B cell (primary cell): Measurements from ENCODE around the gene GRID1. TPM values are rescaled to one million over a fixed set of nuclear protein-coding genes. Genes with fewer than 3 reads are reported as not detected.

Experiments
- ATAC-seq: fragments of 200-7000 bp; cut with Tn5 transposase; one replicate; pipeline ENCODE4 v1.10.0; 2021; ENCODE audit warnings: low read depth, mild to moderate bottlenecking, moderate number of reproducible peaks, moderate library complexity
- CTCF ChIA-PET: fragments of 350-600 bp; sonication (Branson Sonifier 250); formaldehyde crosslinking; loops from one replicate; lab custom pipeline; 2021; ENCODE audit warnings: antibody characterized with exemption, inconsistent platforms; lab: Charles Lee
- POLR2A ChIA-PET: fragments of 350-600 bp; sonication (Branson Sonifier 250); formaldehyde crosslinking; loops from one replicate; lab custom pipeline; 2021; ENCODE audit warnings: antibody characterized with exemption; lab: Charles Lee
- DNase-seq: peaks from one replicate; pipeline ENCODE4 v3.0.0; 2013
- H2AFZ ChIP-seq: 2 replicates; pipeline ENCODE4 v1.6.1; 2012; ENCODE audit warnings: mild to moderate bottlenecking, low read depth, low read length; ENCODE audit not compliant: insufficient read depth, poor library complexity, severe bottlenecking
- H3K27ac ChIP-seq, 2 donors: 1 replicate in 1 of 2; 2 replicates in 1 of 2; pipeline ENCODE4 v1.5.1; 2012 to 2013; ENCODE audit warnings: low read length in 2 of 2, mild to moderate bottlenecking in 2 of 2, moderate library complexity in 1 of 2
- H3K27me3 ChIP-seq, 4 experiments: fragments of 200-600 bp in 1 of 4; sonication (generic) in 1 of 4; replicated peaks in 1 of 4; 1 replicate in 2 of 4; 2 replicates in 2 of 4; pipeline versions ENCODE4 v1.6.1 to v1.7.0; 2013 to 2016; ENCODE audit warnings: low read length in 3 of 4, mild to moderate bottlenecking in 2 of 4, mixed read lengths in 1 of 4, moderate library complexity in 1 of 4; ENCODE audit not compliant: insufficient read depth in 4 of 4, control insufficient read depth in 3 of 4; ENCODE audit errors: control extremely low read depth in 1 of 4
- H3K36me3 ChIP-seq, 2 experiments: replicated peaks in 1 of 2; 1 replicate in 1 of 2; 2 replicates in 1 of 2; pipeline versions ENCODE4 v1.6.1 to v1.7.1; 2013; ENCODE audit warnings: low read length in 1 of 2; ENCODE audit not compliant: insufficient read depth in 2 of 2, control insufficient read depth in 1 of 2; ENCODE audit errors: control extremely low read depth in 1 of 2, extremely low read depth in 1 of 2
- H3K4me1 ChIP-seq, 2 donors: fragments of 200-600 bp in 1 of 2; sonication (generic) in 1 of 2; 1 replicate in 1 of 2; 2 replicates in 1 of 2; pipeline versions ENCODE4 v1.5.1 to v1.6.1; 2013 to 2017; ENCODE audit warnings: low read length in 2 of 2; ENCODE audit not compliant: control insufficient read depth in 2 of 2, insufficient read depth in 2 of 2
- H3K4me2 ChIP-seq: replicated peaks from 2 replicates; pipeline ENCODE3; 2012; ENCODE audit warnings: mild to moderate bottlenecking, low read depth, low read length; ENCODE audit not compliant: poor library complexity, severe bottlenecking
- H3K4me3 ChIP-seq, 5 experiments: fragments of 200-600 bp in 1 of 5; sonication (generic) in 1 of 5; 1 replicate in 3 of 5; 2 replicates in 2 of 5; pipeline versions ENCODE4 v1.5.1 to v1.7.0; 2011 to 2016; ENCODE audit warnings: low read length in 4 of 5, mild to moderate bottlenecking in 4 of 5, low read depth in 2 of 5, control low read depth in 1 of 5, moderate library complexity in 1 of 5; ENCODE audit not compliant: insufficient read depth in 1 of 5; ENCODE audit errors: control extremely low read depth in 1 of 5, extremely low read depth in 1 of 5
- H3K79me2 ChIP-seq: fragments of 200-600 bp; sonication (generic); one replicate; pipeline ENCODE4 v1.6.0; 2016; ENCODE audit warnings: low read length; ENCODE audit not compliant: control insufficient read depth, insufficient read depth
- H3K9ac ChIP-seq: fragments of 200-600 bp; sonication (generic); 2 replicates; pipeline ENCODE4 v1.6.1; 2017; ENCODE audit warnings: mild to moderate bottlenecking, low read length, moderate library complexity
- H3K9me3 ChIP-seq, 3 donors: one replicate each; pipeline versions ENCODE4 v1.6.1 to v1.7.1; 2013; ENCODE audit warnings: low read length in 2 of 3; ENCODE audit not compliant: control insufficient read depth in 2 of 3, insufficient read depth in 1 of 3; ENCODE audit errors: control extremely low read depth in 1 of 3
- H4K20me1 ChIP-seq: 2 replicates; pipeline ENCODE4 v1.6.0; 2012; ENCODE audit warnings: mild to moderate bottlenecking, low read length; ENCODE audit not compliant: insufficient read depth, control insufficient read depth, poor library complexity, severe bottlenecking
- H3K27ac Mint-ChIP-seq: one replicate; pipeline ENCODE4 v1.8.0; 2021; ENCODE audit warnings: mixed read lengths
- H3K27me3 Mint-ChIP-seq: one replicate; pipeline ENCODE4 v1.8.0; 2021; ENCODE audit warnings: mixed read lengths
- H3K4me1 Mint-ChIP-seq: one replicate; pipeline ENCODE4 v1.8.0; 2021; ENCODE audit warnings: mixed read lengths
- H3K4me3 Mint-ChIP-seq: one replicate; pipeline ENCODE4 v1.8.0; 2021; ENCODE audit warnings: mixed read lengths
- H3K9me3 Mint-ChIP-seq: one replicate; pipeline ENCODE4 v1.8.0; 2022; ENCODE audit warnings: mixed read lengths; ENCODE audit not compliant: insufficient read depth
- EZH2 ChIP-seq: IDR thresholded peaks from 2 replicates; pipeline ENCODE4 v1.6.1; 2012; ENCODE audit warnings: borderline replicate concordance, low read depth, mild to moderate bottlenecking, moderate library complexity, low read length; ENCODE audit not compliant: insufficient read depth, poor library complexity, severe bottlenecking
- WGBS: methylation state at CpG from one replicate; pipeline ENCODE4 v1.1.5; 2013; ENCODE audit warnings: missing lambda C conversion rate; ENCODE audit not compliant: insufficient coverage; 5-methylcytosine and 5-hydroxymethylcytosine counted together
- intact Hi-C: fragments of 100-400 bp; cut with micrococcal nuclease; formaldehyde crosslinking; loops from one replicate; pipeline ENCODE4 v1.10.0; 2022
- polyA plus RNA-seq: library from polyadenylated mRNA; depleted of rRNA; stranded (reverse); fragments of >200 nt; gene quantifications from 2 replicates; pipeline ENCODE4 v1.2.3, GENCODE V29; 2012
- total RNA-seq, 2 donors: library from RNA; stranded (reverse); fragments of 120-200 nt in 1 of 2; gene quantifications; 1 replicate in 1 of 2; 2 replicates in 1 of 2; pipeline versions ENCODE4 v1.2.3 to v1.2.4, GENCODE V29; 2013 to 2022
- TF ChIP-seq, protein P1 (sequence below): fragments of 200-600 bp; IDR thresholded peaks from one replicate; pipeline ENCODE4 v1.8.0; 2022; ENCODE audit warnings: antibody characterized with exemption, mild to moderate bottlenecking

GRID1 gene
- total and polyA plus RNA-seq, 2 donors (not counting 1 experiment from before 2014, with no cell fraction given), result not detected

DNA sequence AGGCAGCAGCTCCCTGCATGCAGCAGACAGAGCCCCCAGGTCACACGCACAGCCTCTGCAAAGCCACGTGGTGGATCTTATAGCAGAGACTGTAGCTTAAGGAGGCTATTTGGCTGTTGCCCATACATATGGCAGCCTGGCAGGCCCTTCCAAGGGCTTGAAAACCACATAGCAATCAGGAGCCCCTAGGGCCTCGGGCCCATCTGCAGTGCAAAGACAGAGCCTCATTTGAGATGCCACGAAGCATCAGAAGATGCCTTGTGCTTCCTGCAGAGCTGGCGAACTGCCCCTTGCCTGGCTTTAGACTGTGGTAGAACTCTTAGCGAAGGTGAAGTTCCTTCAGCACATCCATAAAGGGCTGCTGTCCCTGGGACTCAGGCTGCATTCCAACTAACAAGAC lies 309.9 kb downstream of the GRID1 start:
- whole genome bisulfite sequencing, result 89% methylated on average over 5 of the region's 6 CpGs
- POLR2A ChIA-PET, result no interaction called here

DNA sequence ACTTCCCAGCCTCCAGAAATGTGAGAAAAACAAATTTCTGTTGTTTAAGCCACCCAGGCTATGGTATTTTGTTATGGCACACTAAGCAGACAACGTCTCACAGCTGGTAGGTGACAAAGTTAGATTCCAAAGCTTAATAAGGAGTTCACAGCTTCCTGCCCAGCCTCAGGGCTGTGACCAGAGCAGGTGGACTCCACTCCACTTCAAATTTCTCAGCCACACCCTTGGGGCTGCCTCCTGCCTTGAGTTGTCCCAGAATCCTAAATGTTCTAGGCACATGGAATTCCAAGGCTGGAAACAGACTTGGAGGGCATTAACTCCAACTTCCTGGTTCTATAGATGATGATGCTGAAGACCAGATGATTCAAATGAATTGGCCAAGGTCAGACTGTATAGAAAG lies 310.7 kb downstream of the GRID1 start:
- CTCF ChIA-PET, result no interaction called here
- WGBS, result 78% methylated on average over 1 of the region's 1 CpG
- no peak overlapping the region for H3K27ac Mint-ChIP-seq

More for the DNA sequence above, 309.9 kb downstream of the GRID1 start:
- Mint-ChIP-seq H3K9me3 (no peaks in the 10 kb centered on the region), H3K27ac (no peak overlapping the region), H3K4me3 (no peak overlapping the region), H3K27me3 (peaks cover 31% of the 10 kb centered on the region), H3K4me1 (no peaks in the 10 kb centered on the region)
- H3K79me2 ChIP-seq, result no peaks in the 10 kb centered on the region
- ATAC-seq (no peak), DNase-seq (no peak)
- no peak overlapping the region for H3K4me3 ChIP-seq
- H2AFZ ChIP-seq, result no peak overlapping the region
- H3K4me2 ChIP-seq, result no peak overlapping the region
- TF ChIP-seq, protein P1, sequence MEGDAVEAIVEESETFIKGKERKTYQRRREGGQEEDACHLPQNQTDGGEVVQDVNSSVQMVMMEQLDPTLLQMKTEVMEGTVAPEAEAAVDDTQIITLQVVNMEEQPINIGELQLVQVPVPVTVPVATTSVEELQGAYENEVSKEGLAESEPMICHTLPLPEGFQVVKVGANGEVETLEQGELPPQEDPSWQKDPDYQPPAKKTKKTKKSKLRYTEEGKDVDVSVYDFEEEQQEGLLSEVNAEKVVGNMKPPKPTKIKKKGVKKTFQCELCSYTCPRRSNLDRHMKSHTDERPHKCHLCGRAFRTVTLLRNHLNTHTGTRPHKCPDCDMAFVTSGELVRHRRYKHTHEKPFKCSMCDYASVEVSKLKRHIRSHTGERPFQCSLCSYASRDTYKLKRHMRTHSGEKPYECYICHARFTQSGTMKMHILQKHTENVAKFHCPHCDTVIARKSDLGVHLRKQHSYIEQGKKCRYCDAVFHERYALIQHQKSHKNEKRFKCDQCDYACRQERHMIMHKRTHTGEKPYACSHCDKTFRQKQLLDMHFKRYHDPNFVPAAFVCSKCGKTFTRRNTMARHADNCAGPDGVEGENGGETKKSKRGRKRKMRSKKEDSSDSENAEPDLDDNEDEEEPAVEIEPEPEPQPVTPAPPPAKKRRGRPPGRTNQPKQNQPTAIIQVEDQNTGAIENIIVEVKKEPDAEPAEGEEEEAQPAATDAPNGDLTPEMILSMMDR, result no peak
- TF ChIP-seq EZH2, result no peak
- CTCF ChIA-PET, result no interaction called here
- H3K9me3 ChIP-seq, result peaks cover 0 to 3% (median 0%) of the 10 kb centered on the region in 3 donors
- intact Hi-C loops, result no loop called here
- H3K4me1 ChIP-seq, result no peaks in the 10 kb centered on the region
- H3K36me3 ChIP-seq, result no peaks in the 10 kb centered on the region
- H3K9ac ChIP-seq, result no peak overlapping the region
- no peak overlapping the region for H3K27ac ChIP-seq
- H4K20me1 ChIP-seq, result no peaks in the 10 kb centered on the region
- no peaks in the 10 kb centered on the region for H3K27me3 ChIP-seq

More for the DNA sequence above, 310.7 kb downstream of the GRID1 start:
- intact Hi-C loops, result no loop called here
- H2AFZ ChIP-seq, result no peak overlapping the region
- Mint-ChIP-seq H3K4me3 (no peak overlapping the region), H3K27me3 (peaks cover 25% of the 10 kb centered on the region), H3K9me3 (no peaks in the 10 kb centered on the region), H3K4me1 (no peaks in the 10 kb centered on the region)
- no peak for ATAC-seq
- H3K27me3 ChIP-seq, result no peaks in the 10 kb centered on the region
- H3K36me3 ChIP-seq, result no peaks in the 10 kb centered on the region
- no peaks in the 10 kb centered on the region for H3K4me1 ChIP-seq
- H4K20me1 ChIP-seq, result no peaks in the 10 kb centered on the region
- no peaks in the 10 kb centered on the region for H3K79me2 ChIP-seq
- no peak overlapping the region for H3K4me3 ChIP-seq
- POLR2A ChIA-PET, result no interaction called here
- TF ChIP-seq EZH2, result no peak
- TF ChIP-seq, protein P1, result no peak
- H3K9me3 ChIP-seq, result peaks cover 0 to 3% (median 0%) of the 10 kb centered on the region in 3 donors
- H3K4me2 ChIP-seq, result no peak overlapping the region
- no peak overlapping the region for H3K27ac ChIP-seq
- no peak overlapping the region for H3K9ac ChIP-seq
- no peak for DNase-seq
